Vagina (tissue), 2 donors: ENCODE data around the gene COX8A. TPM values are rescaled to one million over a fixed set of nuclear protein-coding genes. Genes with fewer than 3 reads are reported as not detected.

Source experiments
- DNase-seq, 2 donors: peaks; one replicate each; pipeline ENCODE4 v3.0.0-alpha.2; 2017; ENCODE audit errors: extremely low spot score in 2 of 2
- H3K27ac ChIP-seq: fragments of 200-600 bp; sonication (generic); one replicate; pipeline ENCODE4 v1.5.1; 2019
- H3K27me3 ChIP-seq: fragments of 200-600 bp; sonication (generic); one replicate; pipeline ENCODE4 v1.5.1; 2019
- H3K36me3 ChIP-seq, 2 donors: fragments of 200-600 bp; sonication (generic); one replicate each; pipeline ENCODE4 v1.5.1; 2017 to 2019
- H3K4me1 ChIP-seq: fragments of 200-600 bp; sonication (generic); one replicate; pipeline ENCODE4 v1.5.1; 2019
- H3K4me3 ChIP-seq, 2 donors: fragments of 200-600 bp; sonication (generic); 1 replicate in 1 of 2; 2 replicates in 1 of 2; pipeline ENCODE4 v1.5.1; 2016 to 2019
- H3K9me3 ChIP-seq: fragments of 200-600 bp; sonication (generic); one replicate; pipeline ENCODE4 v1.5.1; 2019
- POLR2A ChIP-seq, 2 donors: fragments of 450-650 bp; IDR thresholded peaks; one replicate each; pipeline ENCODE4 v1.6.1; 2017; ENCODE audit warnings: antibody characterized with exemption in 2 of 2, mild to moderate bottlenecking in 2 of 2, moderate library complexity in 2 of 2
- POLR2AphosphoS5 ChIP-seq, 2 donors: sonication (generic); formaldehyde crosslinking; IDR thresholded peaks; one replicate each; pipeline ENCODE4 v1.9.0; 2017; ENCODE audit warnings: antibody characterized with exemption in 2 of 2, mild to moderate bottlenecking in 2 of 2, low read depth in 1 of 2; ENCODE audit not compliant: insufficient read depth in 1 of 2
- intact Hi-C: fragments of 100-400 bp; cut with DNase I; formaldehyde crosslinking; loops from one replicate; pipeline ENCODE4 v1.15.1; 2023
- total RNA-seq: library from RNA; depleted of rRNA; stranded (reverse); fragments of >200 nt; gene quantifications from one replicate; pipeline ENCODE4 v1.2.3, GENCODE V29; 2016
- TF ChIP-seq, protein P1 (sequence below), 3 experiments: fragments of 450-650 bp in 2 of 3; fragments of 200-600 bp in 1 of 3; sonication (generic) in 1 of 3; IDR thresholded peaks; one replicate each; pipeline ENCODE4 v1.5.1; 2017 to 2019; ENCODE audit warnings: antibody characterized with exemption in 3 of 3, mild to moderate bottlenecking in 2 of 3, moderate library complexity in 2 of 3

The COX8A gene
- total RNA-seq, 1 donor from 2014 or later: 383 TPM

DNA sequence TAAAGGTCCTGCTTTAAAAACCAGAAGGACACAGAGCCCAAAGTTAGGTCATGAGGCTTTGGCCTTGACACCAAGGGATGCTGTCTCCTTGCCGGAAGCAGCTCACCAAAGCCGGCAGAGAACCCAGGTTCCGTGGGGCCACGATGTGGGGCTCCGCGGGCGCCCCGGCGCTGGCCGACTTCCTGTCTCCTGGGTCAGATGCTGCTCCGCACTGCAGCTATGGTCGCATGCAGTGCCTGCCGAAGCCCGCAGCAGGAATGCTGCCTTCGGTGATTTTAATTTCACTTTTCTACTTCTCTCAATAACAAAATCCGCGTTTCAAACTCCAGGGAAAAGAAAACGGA lies 11.4 kb downstream of the COX8A start:
- no peaks in the 10 kb centered on the region for H3K9me3 ChIP-seq
- TF ChIP-seq POLR2A (IDR thresholded peaks at IDR 0.05) (no peak), POLR2AphosphoS5 (IDR thresholded peaks at IDR 0.05; ENCODE audit: insufficient read depth in 1 of 2, low read depth in 1 of 2) (no peak)
- TF ChIP-seq, protein P1, sequence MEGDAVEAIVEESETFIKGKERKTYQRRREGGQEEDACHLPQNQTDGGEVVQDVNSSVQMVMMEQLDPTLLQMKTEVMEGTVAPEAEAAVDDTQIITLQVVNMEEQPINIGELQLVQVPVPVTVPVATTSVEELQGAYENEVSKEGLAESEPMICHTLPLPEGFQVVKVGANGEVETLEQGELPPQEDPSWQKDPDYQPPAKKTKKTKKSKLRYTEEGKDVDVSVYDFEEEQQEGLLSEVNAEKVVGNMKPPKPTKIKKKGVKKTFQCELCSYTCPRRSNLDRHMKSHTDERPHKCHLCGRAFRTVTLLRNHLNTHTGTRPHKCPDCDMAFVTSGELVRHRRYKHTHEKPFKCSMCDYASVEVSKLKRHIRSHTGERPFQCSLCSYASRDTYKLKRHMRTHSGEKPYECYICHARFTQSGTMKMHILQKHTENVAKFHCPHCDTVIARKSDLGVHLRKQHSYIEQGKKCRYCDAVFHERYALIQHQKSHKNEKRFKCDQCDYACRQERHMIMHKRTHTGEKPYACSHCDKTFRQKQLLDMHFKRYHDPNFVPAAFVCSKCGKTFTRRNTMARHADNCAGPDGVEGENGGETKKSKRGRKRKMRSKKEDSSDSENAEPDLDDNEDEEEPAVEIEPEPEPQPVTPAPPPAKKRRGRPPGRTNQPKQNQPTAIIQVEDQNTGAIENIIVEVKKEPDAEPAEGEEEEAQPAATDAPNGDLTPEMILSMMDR (IDR thresholded peaks at IDR 0.05): no peak
- H3K36me3 ChIP-seq: peaks cover 0 to 2% of the 10 kb centered on the region in 2 donors
- peak overlapping the region; percentile 73 to 95 for H3K4me3 ChIP-seq
- peaks cover 26% of the 10 kb centered on the region for H3K4me1 ChIP-seq
- intact Hi-C loops: no loop called here
- peak overlapping the region; percentile 82 for H3K27ac ChIP-seq
- H3K27me3 ChIP-seq: no peaks in the 10 kb centered on the region
- no peak for DNase-seq

GRCh38 chr11:63986156-63986931 lies 11.9 kb downstream of the COX8A start, which contains the start of gene OTUB1:
Gene OTUB1 (plus strand): TSS chr11:63986438. CDS start chr11:63986457, 19 bp downstream.
- H3K9me3 ChIP-seq: no peaks in the 10 kb centered on the region
- H3K4me1 ChIP-seq: peaks cover 26% of the 10 kb centered on the region
- peak in 1 of 2 donors; percentile 92 for DNase-seq
- peaks cover 0 to 7% of the 10 kb centered on the region in 2 donors for H3K36me3 ChIP-seq
- H3K4me3 ChIP-seq: peak within 1 kb of the TSS; percentile 73 to 95
- H3K27ac ChIP-seq: peak within 1 kb of the TSS; percentile 82
- intact Hi-C loops: no loop called here
- peak; percentile 83 to 91 for TF ChIP-seq POLR2AphosphoS5 (IDR thresholded peaks at IDR 0.05; ENCODE audit: insufficient read depth in 1 of 2, low read depth in 1 of 2)
- TF ChIP-seq, protein P1 (IDR thresholded peaks at IDR 0.05): no peak
- peak in 1 of 2 donors; percentile 16 for TF ChIP-seq POLR2A (IDR thresholded peaks at IDR 0.05)
- H3K27me3 ChIP-seq: no peaks in the 10 kb centered on the region

DNA sequence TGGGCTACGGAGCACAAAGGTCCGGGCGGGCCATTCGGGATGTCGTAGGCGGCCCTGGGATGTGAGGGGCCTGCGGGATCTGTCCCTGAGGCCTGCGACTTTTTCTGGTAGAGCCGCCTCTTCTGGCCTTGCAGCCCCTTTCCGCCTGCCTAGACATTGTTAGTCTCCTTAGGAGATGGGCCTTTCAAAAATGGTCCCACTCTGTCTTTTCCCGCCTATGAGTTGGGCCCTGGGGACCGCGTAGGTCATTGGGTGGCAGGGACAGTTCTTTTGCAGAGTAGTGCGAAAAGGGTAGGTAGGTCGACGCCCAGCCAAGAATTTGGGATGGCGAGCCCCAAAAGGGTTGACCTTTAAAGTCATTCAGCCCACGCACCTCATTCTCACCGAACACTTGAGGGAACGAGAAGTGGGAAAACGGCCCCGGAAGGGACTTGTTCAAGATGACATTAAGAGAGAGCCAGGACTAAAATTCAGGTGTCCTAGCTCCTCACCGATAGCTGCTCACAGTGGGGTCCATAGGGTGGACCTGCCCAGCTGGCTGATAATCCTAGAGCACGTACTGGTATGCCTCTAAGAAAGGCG lies 12.6 kb downstream of the COX8A start:
- Histone ChIP-seq H3K4me1 (peaks cover 26% of the 10 kb centered on the region), H3K9me3 (no peaks in the 10 kb centered on the region), H3K4me3 (peak overlapping the region; percentile 73 to 95), H3K36me3 (peaks cover 0 to 14% of the 10 kb centered on the region in 2 donors), H3K27ac (peak overlapping the region; percentile 82), H3K27me3 (no peaks in the 10 kb centered on the region)
- peak in 1 of 2 donors; percentile 84 for DNase-seq
- TF ChIP-seq, protein P1 (IDR thresholded peaks at IDR 0.05): no peak
- TF ChIP-seq POLR2AphosphoS5 (IDR thresholded peaks at IDR 0.05; ENCODE audit: insufficient read depth in 1 of 2, low read depth in 1 of 2) (no peak), POLR2A (IDR thresholded peaks at IDR 0.05) (no peak)
- intact Hi-C loops: no loop called here

GRCh38 chr11:63991558-63991957 lies 17.1 kb downstream of the COX8A start:
- Histone ChIP-seq H3K9me3 (no peaks in the 10 kb centered on the region), H3K27ac (no peak overlapping the region), H3K27me3 (no peaks in the 10 kb centered on the region), H3K4me1 (peaks cover 18% of the 10 kb centered on the region), H3K4me3 (no peak overlapping the region), H3K36me3 (peaks cover 0 to 31% of the 10 kb centered on the region in 2 donors)
- DNase-seq: no peak
- intact Hi-C loops: no loop called here
- no peak for TF ChIP-seq POLR2AphosphoS5 (IDR thresholded peaks at IDR 0.05; ENCODE audit: insufficient read depth in 1 of 2, low read depth in 1 of 2)
- TF ChIP-seq, protein P1 (IDR thresholded peaks at IDR 0.05): no peak
- no peak for TF ChIP-seq POLR2A (IDR thresholded peaks at IDR 0.05)

DNA sequence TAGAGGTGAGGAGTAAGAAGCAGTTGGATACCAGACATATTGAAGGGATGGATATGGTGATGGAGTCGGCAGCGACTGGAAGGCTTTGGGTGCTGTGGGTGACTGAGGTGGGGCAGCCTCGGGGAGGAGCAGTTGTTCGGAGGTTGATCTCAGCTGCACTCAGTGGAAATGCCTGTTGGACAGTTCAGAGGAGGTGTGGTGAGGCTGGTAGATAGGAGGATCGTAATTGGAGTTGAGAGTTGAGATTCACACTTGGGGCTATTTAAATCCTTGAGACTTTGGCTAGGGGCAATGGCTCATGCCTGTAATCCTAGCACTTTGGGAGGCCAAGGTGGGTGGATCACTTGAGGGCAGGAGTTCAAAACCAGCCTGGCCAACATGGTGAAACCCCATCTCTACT lies 18.7 kb downstream of the COX8A start:
- H3K36me3 ChIP-seq: peaks cover 0 to 46% of the 10 kb centered on the region in 2 donors
- peaks cover 3% of the 10 kb centered on the region for H3K4me1 ChIP-seq
- DNase-seq: no peak
- no peak for TF ChIP-seq POLR2A (IDR thresholded peaks at IDR 0.05)
- H3K4me3 ChIP-seq: no peak overlapping the region
- H3K27me3 ChIP-seq: no peaks in the 10 kb centered on the region
- intact Hi-C loops: no loop called here
- H3K27ac ChIP-seq: no peak overlapping the region
- H3K9me3 ChIP-seq: no peaks in the 10 kb centered on the region
